ENCODE results near the gene PSMA2.

DNA sequence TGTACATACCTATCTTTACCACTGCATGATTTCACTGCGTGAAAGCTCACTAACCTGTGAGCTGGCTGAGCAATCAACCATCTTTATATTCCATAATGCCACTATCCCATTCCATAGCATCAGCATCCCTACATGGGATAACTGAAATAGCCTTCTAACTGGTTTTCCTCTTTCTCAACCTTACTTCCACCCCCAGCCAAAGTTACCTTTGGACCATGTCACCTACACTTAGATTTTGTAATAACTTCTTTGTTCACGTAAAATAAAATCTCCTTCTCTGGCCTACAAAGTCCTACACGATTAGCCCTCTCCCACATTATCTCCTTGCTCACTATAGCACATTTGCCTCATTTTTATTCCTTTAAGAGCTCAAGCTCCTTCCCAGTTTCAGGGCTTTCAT, 2.5 kb downstream of the PSMA2 start:
- TF ChIP-seq, protein P1, sequence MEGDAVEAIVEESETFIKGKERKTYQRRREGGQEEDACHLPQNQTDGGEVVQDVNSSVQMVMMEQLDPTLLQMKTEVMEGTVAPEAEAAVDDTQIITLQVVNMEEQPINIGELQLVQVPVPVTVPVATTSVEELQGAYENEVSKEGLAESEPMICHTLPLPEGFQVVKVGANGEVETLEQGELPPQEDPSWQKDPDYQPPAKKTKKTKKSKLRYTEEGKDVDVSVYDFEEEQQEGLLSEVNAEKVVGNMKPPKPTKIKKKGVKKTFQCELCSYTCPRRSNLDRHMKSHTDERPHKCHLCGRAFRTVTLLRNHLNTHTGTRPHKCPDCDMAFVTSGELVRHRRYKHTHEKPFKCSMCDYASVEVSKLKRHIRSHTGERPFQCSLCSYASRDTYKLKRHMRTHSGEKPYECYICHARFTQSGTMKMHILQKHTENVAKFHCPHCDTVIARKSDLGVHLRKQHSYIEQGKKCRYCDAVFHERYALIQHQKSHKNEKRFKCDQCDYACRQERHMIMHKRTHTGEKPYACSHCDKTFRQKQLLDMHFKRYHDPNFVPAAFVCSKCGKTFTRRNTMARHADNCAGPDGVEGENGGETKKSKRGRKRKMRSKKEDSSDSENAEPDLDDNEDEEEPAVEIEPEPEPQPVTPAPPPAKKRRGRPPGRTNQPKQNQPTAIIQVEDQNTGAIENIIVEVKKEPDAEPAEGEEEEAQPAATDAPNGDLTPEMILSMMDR (IDR thresholded peaks at IDR 0.05), result no peak
- no peak for TF ChIP-seq ZFX (IDR thresholded peaks at IDR 0.05; ENCODE audit: borderline replicate concordance)
